Central memory CD8-positive, alpha-beta T cell (primary cell): ENCODE measurements around the gene MID2.
A peak's percentile ranks its signal among the peaks of the same experiment; 100 is the strongest.
"Not testable (repeated sequence)": the region's sequence is repeated elsewhere in the genome, so short reads cannot be mapped to it uniquely, and the experiment has no call there.

ENCODE experiments used
- ATAC-seq: fragments of 150-1000 bp; cut with Tn5 transposase; replicated peaks from 2 replicates; pipeline ENCODE4 v1.10.0; 2022; ENCODE audit warnings: mild to moderate bottlenecking, moderate FRiP score, moderate number of reproducible peaks; ENCODE audit not compliant: poor library complexity, severe bottlenecking; ENCODE audit errors: extremely low read depth
- DNase-seq, 2 donors: peaks; one replicate each; pipeline ENCODE4 v3.0.0; 2021; ENCODE audit warnings: low spot score in 2 of 2
- H3K27ac Mint-ChIP-seq: one replicate; pipeline ENCODE4 v1.8.0; 2022; ENCODE audit warnings: low read depth, mild to moderate bottlenecking, moderate library complexity, mixed read lengths
- H3K27me3 Mint-ChIP-seq: one replicate; pipeline ENCODE4 v1.8.0; 2022; ENCODE audit warnings: mixed read lengths
- H3K36me3 Mint-ChIP-seq: one replicate; pipeline ENCODE4 v1.8.0; 2022; ENCODE audit warnings: mild to moderate bottlenecking, moderate library complexity, mixed read lengths; ENCODE audit not compliant: insufficient read depth
- H3K4me1 Mint-ChIP-seq: one replicate; pipeline ENCODE4 v1.8.0; 2022; ENCODE audit warnings: mixed read lengths
- H3K4me3 Mint-ChIP-seq: one replicate; pipeline ENCODE4 v1.8.0; 2022; ENCODE audit warnings: mild to moderate bottlenecking, moderate library complexity, mixed read lengths
- H3K9me3 Mint-ChIP-seq: one replicate; pipeline ENCODE4 v1.8.0; 2022; ENCODE audit warnings: mixed read lengths

MID2 gene, protein sequence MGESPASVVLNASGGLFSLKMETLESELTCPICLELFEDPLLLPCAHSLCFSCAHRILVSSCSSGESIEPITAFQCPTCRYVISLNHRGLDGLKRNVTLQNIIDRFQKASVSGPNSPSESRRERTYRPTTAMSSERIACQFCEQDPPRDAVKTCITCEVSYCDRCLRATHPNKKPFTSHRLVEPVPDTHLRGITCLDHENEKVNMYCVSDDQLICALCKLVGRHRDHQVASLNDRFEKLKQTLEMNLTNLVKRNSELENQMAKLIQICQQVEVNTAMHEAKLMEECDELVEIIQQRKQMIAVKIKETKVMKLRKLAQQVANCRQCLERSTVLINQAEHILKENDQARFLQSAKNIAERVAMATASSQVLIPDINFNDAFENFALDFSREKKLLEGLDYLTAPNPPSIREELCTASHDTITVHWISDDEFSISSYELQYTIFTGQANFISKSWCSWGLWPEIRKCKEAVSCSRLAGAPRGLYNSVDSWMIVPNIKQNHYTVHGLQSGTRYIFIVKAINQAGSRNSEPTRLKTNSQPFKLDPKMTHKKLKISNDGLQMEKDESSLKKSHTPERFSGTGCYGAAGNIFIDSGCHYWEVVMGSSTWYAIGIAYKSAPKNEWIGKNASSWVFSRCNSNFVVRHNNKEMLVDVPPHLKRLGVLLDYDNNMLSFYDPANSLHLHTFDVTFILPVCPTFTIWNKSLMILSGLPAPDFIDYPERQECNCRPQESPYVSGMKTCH

DNA sequence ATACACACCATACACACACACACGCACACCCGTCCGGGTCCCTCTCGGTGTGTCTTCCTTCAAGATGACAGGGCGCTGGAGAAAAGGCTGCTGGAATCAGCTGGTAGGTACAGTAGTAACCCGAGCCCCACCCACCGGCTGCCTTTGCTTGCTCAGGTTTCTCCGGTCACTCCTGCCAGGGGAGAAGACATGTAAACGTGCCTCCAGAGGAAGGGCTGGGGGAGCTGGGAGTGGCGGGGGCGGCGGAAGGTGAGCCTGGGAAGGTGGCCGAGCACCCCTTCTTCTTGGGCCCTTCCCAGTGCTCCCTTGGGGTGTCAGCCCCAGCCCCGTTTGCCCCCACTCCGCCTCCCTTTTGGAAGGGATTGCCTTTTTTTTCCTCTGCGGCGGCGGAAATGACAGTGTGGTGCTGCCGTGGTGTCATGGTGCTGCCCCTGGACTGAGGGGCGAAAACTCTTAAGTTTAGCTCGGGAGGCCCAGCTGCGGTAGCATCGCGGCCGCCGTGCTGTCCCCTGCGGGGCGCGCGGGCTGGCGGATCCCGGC lies at the start of gene MID2:
MID2 (plus strand) TSS at position 169 of the 540 bp plus-strand sequence. CDS start 561 bp downstream, outside the sequence.
- Mint-ChIP-seq H3K27ac (peak within 1 kb of the TSS; percentile 86), H3K4me3 (peak within 1 kb of the TSS; percentile 82), H3K9me3 (no peaks in the 10 kb centered on the region), H3K36me3 (peaks cover 5% of the 10 kb centered on the region), H3K27me3 (no peaks in the 10 kb centered on the region), H3K4me1 (peaks cover 32% of the 10 kb centered on the region)
- DNase-seq (peak; percentile 14 to 25), ATAC-seq (peak; percentile 76)

GRCh38 chrX:107776649-107777535 lies 48.8 kb upstream of the MID2 start:
- ATAC-seq = peak; percentile 63
- peak; percentile 39 to 67 for DNase-seq
- peaks cover 6% of the 10 kb centered on the region for H3K36me3 Mint-ChIP-seq

GRCh38 chrX:107777536-107777832 lies 48.2 kb upstream of the MID2 start, which contains the start of gene NCBP2L:
TSS of gene NCBP2L (plus strand) at chrX:107777733. CDS start at chrX:107794221, 16,488 bp downstream.
- peak within 1 kb of the TSS; percentile 81 for H3K4me3 Mint-ChIP-seq
- no peak for DNase-seq
- no peaks in the 10 kb centered on the region for H3K27me3 Mint-ChIP-seq
- peaks cover 20% of the 10 kb centered on the region for H3K4me1 Mint-ChIP-seq
- no peaks in the 10 kb centered on the region for H3K9me3 Mint-ChIP-seq
- no peak for ATAC-seq
- peak within 1 kb of the TSS; percentile 85 for H3K27ac Mint-ChIP-seq
- peaks cover 6% of the 10 kb centered on the region for H3K36me3 Mint-ChIP-seq

More at GRCh38 chrX:107776649-107777535, 48.8 kb upstream of the MID2 start:
- Mint-ChIP-seq H3K9me3 (no peaks in the 10 kb centered on the region), H3K4me3 (peak overlapping the region; percentile 81), H3K27me3 (no peaks in the 10 kb centered on the region), H3K4me1 (peaks cover 20% of the 10 kb centered on the region), H3K27ac (peak overlapping the region; percentile 85)

DNA sequence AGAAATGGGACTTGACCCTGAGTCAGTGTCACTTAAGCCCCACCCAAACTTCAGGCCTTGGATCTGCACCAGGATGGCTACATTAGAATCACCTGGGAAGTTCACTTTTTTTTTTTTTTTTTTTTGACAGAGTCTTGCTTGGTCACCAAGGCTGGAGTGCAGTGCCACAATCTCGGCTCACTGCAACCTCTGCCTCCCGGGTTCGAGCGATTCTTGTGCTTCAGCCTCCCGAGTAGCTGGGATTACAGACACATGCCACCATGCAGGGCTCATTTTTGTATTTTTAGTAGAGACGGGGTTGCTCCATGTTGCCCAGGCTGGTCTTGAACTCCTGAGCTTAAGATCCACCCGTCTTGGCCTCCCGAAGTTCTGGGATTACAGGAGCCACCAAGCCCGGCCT lies 45.1 kb upstream of the MID2 start:
- H3K27ac Mint-ChIP-seq = no peak overlapping the region
- no peak overlapping the region for H3K4me3 Mint-ChIP-seq
- no peaks in the 10 kb centered on the region for H3K9me3 Mint-ChIP-seq
- H3K4me1 Mint-ChIP-seq = peaks cover 14% of the 10 kb centered on the region
- peaks cover 5% of the 10 kb centered on the region for H3K36me3 Mint-ChIP-seq
- no peaks in the 10 kb centered on the region for H3K27me3 Mint-ChIP-seq
- no peak for ATAC-seq
- no peak for DNase-seq

DNA sequence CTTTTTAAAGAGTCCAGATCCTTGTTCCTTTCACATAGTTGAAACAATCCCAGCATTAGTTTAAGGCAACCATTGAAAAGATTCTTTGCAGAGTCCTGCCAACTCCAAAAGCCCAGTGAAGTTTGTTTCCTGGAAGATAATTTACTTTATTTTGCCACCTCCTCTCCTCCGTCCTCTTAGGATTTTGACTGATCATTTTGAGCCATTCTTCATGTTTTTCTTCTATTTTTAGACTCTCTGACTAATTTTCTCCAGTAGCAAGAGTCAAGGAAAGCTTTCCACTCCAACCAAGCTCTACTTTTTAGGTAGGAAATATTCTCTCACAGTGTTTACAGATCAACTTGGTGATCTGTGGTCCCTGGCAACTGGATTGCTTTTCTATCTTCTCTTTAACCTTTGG lies 37.8 kb upstream of the MID2 start:
- H3K27me3 Mint-ChIP-seq = peaks cover 6% of the 10 kb centered on the region
- H3K36me3 Mint-ChIP-seq = no peaks in the 10 kb centered on the region
- H3K9me3 Mint-ChIP-seq = no peaks in the 10 kb centered on the region
- H3K4me1 Mint-ChIP-seq = no peaks in the 10 kb centered on the region
- ATAC-seq = no peak
- H3K27ac Mint-ChIP-seq = no peak overlapping the region
- H3K4me3 Mint-ChIP-seq = no peak overlapping the region
- DNase-seq = no peak

- no peaks in the 10 kb centered on the region for H3K36me3 Mint-ChIP-seq
- peaks cover 6% of the 10 kb centered on the region for H3K4me1 Mint-ChIP-seq
- H3K27ac Mint-ChIP-seq = no peak overlapping the region
- no peaks in the 10 kb centered on the region for H3K9me3 Mint-ChIP-seq
- DNase-seq (no peak), ATAC-seq (no peak)
- peaks cover 26% of the 10 kb centered on the region for H3K27me3 Mint-ChIP-seq
- H3K4me3 Mint-ChIP-seq = no peak overlapping the region
Measured at GRCh38 chrX:107804427-107804826, 21.2 kb upstream of the MID2 start.

DNA sequence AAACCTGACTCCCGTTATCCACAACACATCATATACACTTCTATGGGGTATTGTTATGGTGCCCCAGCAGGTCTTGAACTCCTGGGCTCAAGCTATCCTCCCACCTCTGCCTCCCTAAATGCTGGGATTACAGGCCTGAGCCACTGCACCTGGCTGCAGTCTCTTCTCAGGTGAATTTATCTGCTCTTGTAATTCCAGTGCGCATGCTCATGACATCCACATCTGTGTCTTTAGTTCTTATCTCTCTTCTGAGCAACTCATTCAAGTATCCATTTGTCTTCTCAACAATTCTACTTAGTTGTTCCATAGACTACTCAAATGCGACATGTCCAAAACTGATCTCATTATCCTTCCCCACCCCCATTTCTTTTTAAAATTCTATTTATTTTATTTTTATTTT lies 20.5 kb upstream of the MID2 start:
- no peak overlapping the region for H3K27ac Mint-ChIP-seq

DNA sequence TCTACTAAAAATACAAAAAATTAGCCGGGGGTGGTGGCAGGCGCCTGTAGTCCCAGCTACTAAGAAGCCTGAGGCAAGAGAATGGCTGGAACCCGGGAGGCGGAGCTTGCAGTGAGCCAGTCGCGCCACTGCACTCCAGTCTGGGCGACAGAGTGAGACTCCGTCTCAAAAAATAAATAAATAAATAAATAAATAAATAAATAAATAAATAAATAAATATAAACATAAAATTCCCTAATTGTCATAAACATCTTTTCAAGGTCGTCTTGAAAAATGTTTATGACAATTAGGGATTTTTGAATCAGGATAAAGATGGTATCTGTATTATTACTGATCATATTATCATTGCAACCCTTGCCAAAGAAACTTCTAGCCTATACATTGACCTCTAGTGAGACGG lies 15.6 kb upstream of the MID2 start:
- H3K4me3 Mint-ChIP-seq, DNase-seq, H3K4me1 Mint-ChIP-seq, H3K9me3 Mint-ChIP-seq, ATAC-seq, H3K36me3 Mint-ChIP-seq, H3K27ac Mint-ChIP-seq: not testable (repeated sequence)
- H3K27me3 Mint-ChIP-seq = peaks cover 20% of the 10 kb centered on the region

More for the DNA sequence above, 20.5 kb upstream of the MID2 start:
- no peaks in the 10 kb centered on the region for H3K36me3 Mint-ChIP-seq
- H3K4me3 Mint-ChIP-seq = no peak overlapping the region
- no peaks in the 10 kb centered on the region for H3K9me3 Mint-ChIP-seq
- ATAC-seq (no peak), DNase-seq (no peak)
- peaks cover 19% of the 10 kb centered on the region for H3K27me3 Mint-ChIP-seq
- peaks cover 6% of the 10 kb centered on the region for H3K4me1 Mint-ChIP-seq

DNA sequence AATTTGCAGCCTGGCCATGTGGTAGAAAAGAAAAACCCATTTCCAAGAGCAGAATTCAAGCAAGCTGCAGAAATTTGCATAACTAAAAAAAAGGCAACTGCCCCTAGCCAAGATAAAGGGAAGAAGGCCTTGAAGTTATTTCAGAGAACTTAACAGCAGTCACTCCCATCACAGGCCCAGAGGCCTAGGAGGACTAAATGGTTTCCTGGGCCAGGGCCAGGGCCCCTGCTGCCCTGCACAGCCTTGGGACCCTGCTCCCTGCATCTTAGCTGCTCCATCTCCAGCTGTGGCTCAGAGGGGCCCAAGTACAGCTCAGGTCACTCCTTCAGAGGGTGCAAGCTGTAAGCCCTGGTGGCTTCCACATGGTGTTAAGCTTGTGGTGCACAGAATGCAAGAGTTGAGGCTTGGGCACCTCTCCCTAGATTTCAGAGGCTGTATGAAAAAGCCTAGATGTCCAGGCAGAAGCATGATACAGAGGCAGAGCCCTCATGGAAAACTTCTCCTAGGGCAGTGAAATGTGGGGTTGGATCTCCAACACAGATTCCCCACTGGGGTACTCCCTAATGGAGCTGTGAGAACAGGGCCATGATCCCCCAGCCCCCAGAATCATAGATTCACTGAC lies 6.7 kb upstream of the MID2 start:
- DNase-seq (no peak), ATAC-seq (no peak)
- no peaks in the 10 kb centered on the region for H3K9me3 Mint-ChIP-seq
- H3K36me3 Mint-ChIP-seq = no peaks in the 10 kb centered on the region
- no peaks in the 10 kb centered on the region for H3K27me3 Mint-ChIP-seq
- H3K4me3 Mint-ChIP-seq = no peak overlapping the region
- peaks cover 6% of the 10 kb centered on the region for H3K4me1 Mint-ChIP-seq
- H3K27ac Mint-ChIP-seq = no peak overlapping the region

DNA sequence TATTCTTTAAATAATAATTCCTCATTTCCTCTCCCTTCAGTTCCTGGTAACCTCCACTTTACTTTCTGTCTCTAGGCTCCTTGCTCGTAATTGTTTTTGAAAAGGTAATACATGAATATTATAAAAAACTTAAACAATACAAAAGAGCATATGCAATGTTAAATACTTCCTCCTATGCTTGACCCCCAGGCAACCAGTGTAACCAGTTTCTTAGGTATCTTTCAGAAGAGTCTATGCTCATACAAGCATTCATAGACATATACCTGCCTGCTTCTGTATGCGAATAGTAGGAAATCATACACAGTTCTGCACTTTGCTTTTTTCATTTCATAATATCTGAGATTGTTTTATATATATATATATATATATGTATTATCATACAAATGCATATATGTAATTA lies 2.6 kb upstream of the MID2 start:
- Mint-ChIP-seq H3K4me3 (no peak overlapping the region), H3K27ac (no peak overlapping the region), H3K9me3 (no peaks in the 10 kb centered on the region), H3K36me3 (peaks cover 4% of the 10 kb centered on the region), H3K27me3 (no peaks in the 10 kb centered on the region), H3K4me1 (peaks cover 29% of the 10 kb centered on the region)
- DNase-seq (no peak), ATAC-seq (no peak)

GRCh38 chrX:107823456-107823855 lies 2.2 kb upstream of the MID2 start:
- no peak overlapping the region for H3K27ac Mint-ChIP-seq
- DNase-seq (no peak), ATAC-seq (no peak)
- H3K27me3 Mint-ChIP-seq = no peaks in the 10 kb centered on the region
- peaks cover 4% of the 10 kb centered on the region for H3K36me3 Mint-ChIP-seq
- H3K4me3 Mint-ChIP-seq = no peak overlapping the region
- peaks cover 32% of the 10 kb centered on the region for H3K4me1 Mint-ChIP-seq
- no peaks in the 10 kb centered on the region for H3K9me3 Mint-ChIP-seq
